K562 (cell line): ENCODE data around the gene LBHD2.

Experiments
- CHD2 ChIP-seq: IDR thresholded peaks from 2 replicates; pipeline ENCODE4 v1.6.1; 2011; ENCODE audit warnings: low read depth, low read length
- EZH2 ChIP-seq: IDR thresholded peaks from 2 replicates; pipeline ENCODE4 v1.6.1; 2012; ENCODE audit warnings: low read depth, mild to moderate bottlenecking, inconsistent platforms, low read length, borderline replicate concordance
- GABPA ChIP-seq: fragments of 200-800 bp; sonication (Bioruptor generic); conservative IDR thresholded peaks from 2 replicates; pipeline ENCODE4 v1.6.1; 2016; ENCODE audit warnings: low read depth, missing genetic modification characterization, missing compliant biosample characterization
- MXI1 ChIP-seq: IDR thresholded peaks from 2 replicates; pipeline ENCODE4 v1.6.1; 2011; ENCODE audit warnings: low read depth, mild to moderate bottlenecking, improper control_type of control experiment, low read length
- PHF20 ChIP-seq: fragments of 450-650 bp; IDR thresholded peaks from 2 replicates; pipeline ENCODE4 v1.6.1; 2018; ENCODE audit not compliant: partially characterized antibody
- POLR2A ChIP-seq: fragments of 450-650 bp; conservative IDR thresholded peaks from 2 replicates; pipeline ENCODE4 v1.6.1; 2016
- POLR2AphosphoS5 ChIP-seq: IDR thresholded peaks from 2 replicates; pipeline ENCODE4 v1.6.1; 2011; ENCODE audit warnings: mild to moderate bottlenecking, low read depth, low read length, moderate library complexity; ENCODE audit not compliant: control insufficient read depth, insufficient read depth
- TF ChIP-seq, protein P1 (sequence below): fragments of 450-650 bp; IDR thresholded peaks from 2 replicates; pipeline ENCODE4 v1.6.1; 2016
- TF ChIP-seq, protein P2 (sequence below), 3 experiments: IDR thresholded peaks in 2 of 3; conservative IDR thresholded peaks in 1 of 3; 2 replicates each; pipeline ENCODE4 v1.5.1; 2011 to 2012; ENCODE audit warnings: low read length in 3 of 3, mild to moderate bottlenecking in 3 of 3, control low read depth in 2 of 3, improper control_type of control experiment in 1 of 3, inconsistent platforms in 1 of 3, low read depth in 1 of 3, mixed read lengths in 1 of 3, moderate library complexity in 1 of 3; ENCODE audit not compliant: insufficient read depth in 2 of 3
- TF ChIP-seq, protein P3 (sequence below): sonication (generic); formaldehyde crosslinking; IDR thresholded peaks from 2 replicates; pipeline ENCODE4 v1.8.1; 2023; ENCODE audit warnings: mild to moderate bottlenecking, missing genetic modification reagents

DNA sequence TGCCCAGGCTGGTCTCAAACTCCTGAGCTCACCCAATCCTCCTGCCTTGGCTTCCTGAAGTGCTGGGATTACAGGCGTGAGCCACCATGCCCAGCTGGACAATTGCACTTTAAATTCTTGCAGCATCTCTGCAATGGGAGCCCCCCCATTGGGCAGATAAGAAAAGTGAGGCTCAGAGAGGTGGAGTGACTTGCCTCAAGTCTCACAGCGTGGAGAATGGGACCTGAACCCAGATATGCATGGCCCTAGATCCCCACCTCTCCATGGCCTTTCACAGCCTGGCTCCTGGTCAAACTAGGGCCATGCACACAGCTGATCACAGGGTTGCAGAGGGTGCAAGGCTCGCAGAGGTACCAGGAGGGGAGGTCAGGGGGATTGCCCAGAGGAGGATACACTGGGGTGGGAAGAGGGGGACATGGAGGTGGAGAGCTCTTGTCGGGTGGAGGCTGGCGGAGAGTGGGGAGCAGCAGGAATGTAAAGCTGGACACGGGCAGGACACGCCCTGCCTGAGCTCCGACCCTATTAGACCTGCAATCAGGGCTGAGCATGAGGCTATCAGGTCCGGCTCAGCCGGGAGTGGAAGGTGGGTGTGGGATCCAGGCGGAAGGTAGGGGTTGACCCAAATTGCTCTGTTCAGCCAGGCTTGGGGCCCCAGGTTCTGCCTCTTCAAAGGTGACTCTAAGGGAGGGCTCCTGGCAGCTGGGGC is 17.4 kb downstream of the LBHD2 start:
- TF ChIP-seq, protein P1, sequence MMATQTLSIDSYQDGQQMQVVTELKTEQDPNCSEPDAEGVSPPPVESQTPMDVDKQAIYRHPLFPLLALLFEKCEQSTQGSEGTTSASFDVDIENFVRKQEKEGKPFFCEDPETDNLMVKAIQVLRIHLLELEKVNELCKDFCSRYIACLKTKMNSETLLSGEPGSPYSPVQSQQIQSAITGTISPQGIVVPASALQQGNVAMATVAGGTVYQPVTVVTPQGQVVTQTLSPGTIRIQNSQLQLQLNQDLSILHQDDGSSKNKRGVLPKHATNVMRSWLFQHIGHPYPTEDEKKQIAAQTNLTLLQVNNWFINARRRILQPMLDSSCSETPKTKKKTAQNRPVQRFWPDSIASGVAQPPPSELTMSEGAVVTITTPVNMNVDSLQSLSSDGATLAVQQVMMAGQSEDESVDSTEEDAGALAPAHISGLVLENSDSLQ = no peak
- TF ChIP-seq GABPA (tag) = no peak
- TF ChIP-seq, protein P2, sequence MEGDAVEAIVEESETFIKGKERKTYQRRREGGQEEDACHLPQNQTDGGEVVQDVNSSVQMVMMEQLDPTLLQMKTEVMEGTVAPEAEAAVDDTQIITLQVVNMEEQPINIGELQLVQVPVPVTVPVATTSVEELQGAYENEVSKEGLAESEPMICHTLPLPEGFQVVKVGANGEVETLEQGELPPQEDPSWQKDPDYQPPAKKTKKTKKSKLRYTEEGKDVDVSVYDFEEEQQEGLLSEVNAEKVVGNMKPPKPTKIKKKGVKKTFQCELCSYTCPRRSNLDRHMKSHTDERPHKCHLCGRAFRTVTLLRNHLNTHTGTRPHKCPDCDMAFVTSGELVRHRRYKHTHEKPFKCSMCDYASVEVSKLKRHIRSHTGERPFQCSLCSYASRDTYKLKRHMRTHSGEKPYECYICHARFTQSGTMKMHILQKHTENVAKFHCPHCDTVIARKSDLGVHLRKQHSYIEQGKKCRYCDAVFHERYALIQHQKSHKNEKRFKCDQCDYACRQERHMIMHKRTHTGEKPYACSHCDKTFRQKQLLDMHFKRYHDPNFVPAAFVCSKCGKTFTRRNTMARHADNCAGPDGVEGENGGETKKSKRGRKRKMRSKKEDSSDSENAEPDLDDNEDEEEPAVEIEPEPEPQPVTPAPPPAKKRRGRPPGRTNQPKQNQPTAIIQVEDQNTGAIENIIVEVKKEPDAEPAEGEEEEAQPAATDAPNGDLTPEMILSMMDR (IDR thresholded peaks at IDR 0.05 in 2 of 3, conservative IDR thresholded peaks at IDR 0.05 in 1 of 3; ENCODE audit: insufficient read depth in 2 of 3, low read depth in 1 of 3, low read length in 3 of 3) = no peak
- TF ChIP-seq, protein P3, sequence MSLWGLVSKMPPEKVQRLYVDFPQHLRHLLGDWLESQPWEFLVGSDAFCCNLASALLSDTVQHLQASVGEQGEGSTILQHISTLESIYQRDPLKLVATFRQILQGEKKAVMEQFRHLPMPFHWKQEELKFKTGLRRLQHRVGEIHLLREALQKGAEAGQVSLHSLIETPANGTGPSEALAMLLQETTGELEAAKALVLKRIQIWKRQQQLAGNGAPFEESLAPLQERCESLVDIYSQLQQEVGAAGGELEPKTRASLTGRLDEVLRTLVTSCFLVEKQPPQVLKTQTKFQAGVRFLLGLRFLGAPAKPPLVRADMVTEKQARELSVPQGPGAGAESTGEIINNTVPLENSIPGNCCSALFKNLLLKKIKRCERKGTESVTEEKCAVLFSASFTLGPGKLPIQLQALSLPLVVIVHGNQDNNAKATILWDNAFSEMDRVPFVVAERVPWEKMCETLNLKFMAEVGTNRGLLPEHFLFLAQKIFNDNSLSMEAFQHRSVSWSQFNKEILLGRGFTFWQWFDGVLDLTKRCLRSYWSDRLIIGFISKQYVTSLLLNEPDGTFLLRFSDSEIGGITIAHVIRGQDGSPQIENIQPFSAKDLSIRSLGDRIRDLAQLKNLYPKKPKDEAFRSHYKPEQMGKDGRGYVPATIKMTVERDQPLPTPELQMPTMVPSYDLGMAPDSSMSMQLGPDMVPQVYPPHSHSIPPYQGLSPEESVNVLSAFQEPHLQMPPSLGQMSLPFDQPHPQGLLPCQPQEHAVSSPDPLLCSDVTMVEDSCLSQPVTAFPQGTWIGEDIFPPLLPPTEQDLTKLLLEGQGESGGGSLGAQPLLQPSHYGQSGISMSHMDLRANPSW (CRISPR knock-in tag) = no peak
- no peak for TF ChIP-seq MXI1
- no peak for TF ChIP-seq POLR2AphosphoS5
- TF ChIP-seq POLR2A = no peak
- TF ChIP-seq CHD2 = no peak
- TF ChIP-seq EZH2 = no peak
- TF ChIP-seq PHF20 = no peak
